Astrocyte (in vitro differentiated cells and primary cell): ENCODE measurements around the gene PSEN2.

Experiments
- CTCF ChIP-seq: IDR thresholded peaks from 2 replicates; pipeline ENCODE4 v1.5.1; 2011; ENCODE audit warnings: low read depth, mild to moderate bottlenecking, inconsistent platforms, low read length, moderate library complexity; ENCODE audit not compliant: insufficient read depth
- EZH2 ChIP-seq: IDR thresholded peaks from 2 replicates; pipeline ENCODE4 v1.6.1; 2012; ENCODE audit warnings: mild to moderate bottlenecking, low read length, inconsistent platforms; ENCODE audit not compliant: insufficient read depth

GRCh38 chr1:226908419-226908818 is 38.0 kb downstream of the PSEN2 start:
- TF ChIP-seq CTCF (no peak), EZH2 (no peak)
